ENCODE results near the gene CDC25B. TPM values are rescaled to one million over a fixed set of nuclear protein-coding genes. Genes with fewer than 3 reads are reported as not detected.

The CDC25B gene
- polyA plus RNA-seq (2012; ENCODE audit: insufficient read length, low read depth), result 168 TPM

- TF ChIP-seq POLR2AphosphoS5 (IDR thresholded peaks at IDR 0.05; ENCODE audit: low read depth, low read length) (peak; percentile 76), REST (IDR thresholded peaks at IDR 0.05; ENCODE audit: insufficient read depth in 1 of 2, low read depth in 2 of 2, low read length in 2 of 2) (no peak), TAF1 (IDR thresholded peaks at IDR 0.05; ENCODE audit: borderline replicate concordance, insufficient read depth, low read length) (0 out of 2 replicates have a peak, but pooled peaks have one; percentile 40), SIN3A (IDR thresholded peaks at IDR 0.05; ENCODE audit: borderline replicate concordance, insufficient read depth, low read length) (0 out of 2 replicates have a peak, but pooled peaks have one; percentile 35)
Measured at GRCh38 chr20:3795511-3796468, at the start of gene CDC25B. TSS of gene CDC25B (plus strand) at chr20:3796310. CDS start at chr20:3796532, 222 bp downstream.

- TF ChIP-seq FOXP2 (optimal IDR thresholded peaks at IDR 0.05; ENCODE audit: borderline replicate concordance, extremely low read depth, extremely low read length, insufficient read depth), result no peak
Measured at GRCh38 chr20:3747471-3747870, 48.6 kb upstream of the CDC25B start.

GRCh38 chr20:3748073-3748472, 48.0 kb upstream of the CDC25B start:
- TF ChIP-seq FOXP2 (optimal IDR thresholded peaks at IDR 0.05; ENCODE audit: borderline replicate concordance, extremely low read depth, extremely low read length, insufficient read depth), result no peak
- TF ChIP-seq POLR2AphosphoS5 (IDR thresholded peaks at IDR 0.05; ENCODE audit: low read depth, low read length), result no peak
- no peak for TF ChIP-seq SIN3A (IDR thresholded peaks at IDR 0.05; ENCODE audit: borderline replicate concordance, insufficient read depth, low read length)
- no peak for TF ChIP-seq REST (IDR thresholded peaks at IDR 0.05; ENCODE audit: insufficient read depth in 1 of 2, low read depth in 2 of 2, low read length in 2 of 2)
- no peak for TF ChIP-seq TAF1 (IDR thresholded peaks at IDR 0.05; ENCODE audit: borderline replicate concordance, insufficient read depth, low read length)

GRCh38 chr20:3749087-3749688, 46.9 kb upstream of the CDC25B start:
- TF ChIP-seq POLR2AphosphoS5 (IDR thresholded peaks at IDR 0.05; ENCODE audit: low read depth, low read length), result no peak
- no peak for TF ChIP-seq SIN3A (IDR thresholded peaks at IDR 0.05; ENCODE audit: borderline replicate concordance, insufficient read depth, low read length)
- TF ChIP-seq TAF1 (IDR thresholded peaks at IDR 0.05; ENCODE audit: borderline replicate concordance, insufficient read depth, low read length), result no peak
- no peak for TF ChIP-seq FOXP2 (optimal IDR thresholded peaks at IDR 0.05; ENCODE audit: borderline replicate concordance, extremely low read depth, extremely low read length, insufficient read depth)
- no peak for TF ChIP-seq REST (IDR thresholded peaks at IDR 0.05; ENCODE audit: insufficient read depth in 1 of 2, low read depth in 2 of 2, low read length in 2 of 2)

- no peak for TF ChIP-seq TAF1 (IDR thresholded peaks at IDR 0.05; ENCODE audit: borderline replicate concordance, insufficient read depth, low read length)
Measured at GRCh38 chr20:3749689-3750531, 46.2 kb upstream of the CDC25B start.
